CD4-positive, alpha-beta T cell (primary cell): Measurements from ENCODE around the gene MTRF1. TPM values are rescaled to one million over a fixed set of nuclear protein-coding genes. Genes with fewer than 3 reads are reported as not detected.

Source experiments
- ATAC-seq: fragments of 200-7000 bp; cut with Tn5 transposase; one replicate; pipeline ENCODE4 v1.10.0; 2022; ENCODE audit warnings: mild to moderate bottlenecking; ENCODE audit not compliant: poor library complexity
- CTCF ChIA-PET: fragments of 350-600 bp; sonication (Branson Sonifier 250); formaldehyde crosslinking; loops from one replicate; lab custom pipeline; 2021; ENCODE audit warnings: antibody characterized with exemption, inconsistent platforms; lab: Charles Lee
- POLR2A ChIA-PET: fragments of 350-600 bp; sonication (Branson Sonifier 250); formaldehyde crosslinking; loops from one replicate; lab custom pipeline; 2021; ENCODE audit warnings: antibody characterized with exemption, inconsistent platforms; lab: Charles Lee
- DNase-seq, 14 experiments: peaks; one replicate each; pipeline ENCODE4 v3.0.0-alpha.2; 2013 to 2020; ENCODE audit warnings: mixed read lengths in 2 of 14
- H3K27ac ChIP-seq, 2 donors: one replicate each; pipeline versions ENCODE4 v1.5.1 to v1.7.0; 2013; ENCODE audit warnings: low read length in 2 of 2, low read depth in 1 of 2, mild to moderate bottlenecking in 1 of 2
- H3K27me3 ChIP-seq, 2 experiments: 1 replicate in 1 of 2; 2 replicates in 1 of 2; pipeline versions ENCODE4 v1.6.1 to v1.7.0; 2013; ENCODE audit warnings: low read length in 2 of 2, control low read depth in 1 of 2, mild to moderate bottlenecking in 1 of 2, moderate library complexity in 1 of 2; ENCODE audit not compliant: insufficient read depth in 2 of 2, control insufficient read depth in 1 of 2
- H3K36me3 ChIP-seq: one replicate; pipeline ENCODE4 v1.6.1; 2013; ENCODE audit warnings: low read length, control low read depth; ENCODE audit not compliant: insufficient read depth
- H3K4me1 ChIP-seq: one replicate; pipeline ENCODE4 v1.6.1; 2013; ENCODE audit warnings: low read length, control low read depth; ENCODE audit not compliant: insufficient read depth
- H3K4me3 ChIP-seq: one replicate; pipeline ENCODE4 v1.5.1; 2013; ENCODE audit warnings: mild to moderate bottlenecking, low read length, moderate library complexity
- H3K9me3 ChIP-seq, 2 experiments: 1 replicate in 1 of 2; 2 replicates in 1 of 2; pipeline versions ENCODE4 v1.6.1 to v1.7.0; 2013; ENCODE audit warnings: low read length in 2 of 2, mild to moderate bottlenecking in 2 of 2, control low read depth in 1 of 2, moderate library complexity in 1 of 2; ENCODE audit not compliant: control insufficient read depth in 1 of 2, insufficient read depth in 1 of 2
- H3K27ac Mint-ChIP-seq: one replicate; pipeline ENCODE4 v1.8.0; 2020; ENCODE audit warnings: mixed read lengths
- H3K27me3 Mint-ChIP-seq: one replicate; pipeline ENCODE4 v1.8.0; 2021; ENCODE audit warnings: mixed read lengths
- H3K36me3 Mint-ChIP-seq: one replicate; pipeline ENCODE4 v1.8.0; 2021; ENCODE audit warnings: low read depth, mixed read lengths
- H3K4me1 Mint-ChIP-seq: one replicate; pipeline ENCODE4 v1.8.0; 2021; ENCODE audit warnings: low read depth, mixed read lengths
- H3K4me3 Mint-ChIP-seq: one replicate; pipeline ENCODE4 v1.8.0; 2020; ENCODE audit warnings: mild to moderate bottlenecking, mixed read lengths
- H3K9me3 Mint-ChIP-seq: one replicate; pipeline ENCODE4 v1.8.0; 2020; ENCODE audit warnings: mixed read lengths
- intact Hi-C, 2 experiments: fragments of 100-400 bp; cut with DNase I in 1 of 2; cut with micrococcal nuclease in 1 of 2; formaldehyde crosslinking; loops; one replicate each; pipeline versions ENCODE4 v1.15.1 to v1.9.0; 2023 to 2025; cut with DNase I, micrococcal nuclease
- total RNA-seq, 174 experiments: library from RNA in 2 of 174; stranded (reverse) in 2 of 174; gene quantifications; one replicate each; pipeline ENCODE4 v1.2.3 and lab custom pipeline; 2021 to 2026
- TF ChIP-seq, protein P1 (sequence below): fragments of 200-600 bp; IDR thresholded peaks from one replicate; pipeline ENCODE4 v1.8.0; 2022; ENCODE audit warnings: antibody characterized with exemption, mild to moderate bottlenecking

The MTRF1 gene
- total RNA-seq, 2 experiments from 2014 or later, result 15.7 to 17.8 TPM

DNA sequence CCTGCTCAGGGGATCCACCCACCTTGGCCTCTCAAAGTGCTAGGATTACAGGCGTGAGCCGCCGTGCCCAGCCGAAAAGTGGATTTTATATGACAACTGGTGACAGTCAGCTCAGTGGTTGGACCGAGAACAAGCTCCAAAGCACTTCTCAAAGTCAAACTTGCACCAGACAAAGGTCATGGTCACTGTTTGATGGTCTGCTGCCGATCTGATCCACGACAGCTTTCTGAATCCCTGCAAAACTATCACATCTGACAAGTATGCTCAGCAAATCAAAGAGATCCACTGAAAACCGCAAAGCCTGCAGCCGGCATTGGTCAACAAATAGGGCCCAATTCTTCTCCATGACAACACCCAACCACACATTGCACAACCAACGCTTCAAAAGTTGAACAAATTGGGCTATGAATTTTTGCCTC lies 26.1 kb upstream of the MTRF1 start:
- no peak overlapping the region for H3K27ac Mint-ChIP-seq
- TF ChIP-seq, protein P1, sequence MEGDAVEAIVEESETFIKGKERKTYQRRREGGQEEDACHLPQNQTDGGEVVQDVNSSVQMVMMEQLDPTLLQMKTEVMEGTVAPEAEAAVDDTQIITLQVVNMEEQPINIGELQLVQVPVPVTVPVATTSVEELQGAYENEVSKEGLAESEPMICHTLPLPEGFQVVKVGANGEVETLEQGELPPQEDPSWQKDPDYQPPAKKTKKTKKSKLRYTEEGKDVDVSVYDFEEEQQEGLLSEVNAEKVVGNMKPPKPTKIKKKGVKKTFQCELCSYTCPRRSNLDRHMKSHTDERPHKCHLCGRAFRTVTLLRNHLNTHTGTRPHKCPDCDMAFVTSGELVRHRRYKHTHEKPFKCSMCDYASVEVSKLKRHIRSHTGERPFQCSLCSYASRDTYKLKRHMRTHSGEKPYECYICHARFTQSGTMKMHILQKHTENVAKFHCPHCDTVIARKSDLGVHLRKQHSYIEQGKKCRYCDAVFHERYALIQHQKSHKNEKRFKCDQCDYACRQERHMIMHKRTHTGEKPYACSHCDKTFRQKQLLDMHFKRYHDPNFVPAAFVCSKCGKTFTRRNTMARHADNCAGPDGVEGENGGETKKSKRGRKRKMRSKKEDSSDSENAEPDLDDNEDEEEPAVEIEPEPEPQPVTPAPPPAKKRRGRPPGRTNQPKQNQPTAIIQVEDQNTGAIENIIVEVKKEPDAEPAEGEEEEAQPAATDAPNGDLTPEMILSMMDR, result no peak
- H3K36me3 ChIP-seq, result no peaks in the 10 kb centered on the region
- ATAC-seq (no peak), DNase-seq (no peak)
- peaks cover 3% of the 10 kb centered on the region for H3K9me3 Mint-ChIP-seq
- no peak overlapping the region for H3K4me3 Mint-ChIP-seq
- intact Hi-C loops, result no loop called here
- no peak overlapping the region for H3K27ac ChIP-seq
- ChIA-PET POLR2A (interaction anchor here (1.2 kb wide), 1 partner anchor 229 kb away, joined by 3 read pairs; no protein-coding TSS in a partner anchor), CTCF (no interaction called here)
- no peaks in the 10 kb centered on the region for H3K27me3 Mint-ChIP-seq
- H3K36me3 Mint-ChIP-seq, result peaks cover 4% of the 10 kb centered on the region
- no peaks in the 10 kb centered on the region for H3K27me3 ChIP-seq
- no peak overlapping the region for H3K4me3 ChIP-seq
- H3K4me1 ChIP-seq, result peaks cover 13% of the 10 kb centered on the region
- H3K9me3 ChIP-seq, result peaks cover 0 to 9% of the 10 kb centered on the region in 2 experiments
- peaks cover 44% of the 10 kb centered on the region for H3K4me1 Mint-ChIP-seq

DNA sequence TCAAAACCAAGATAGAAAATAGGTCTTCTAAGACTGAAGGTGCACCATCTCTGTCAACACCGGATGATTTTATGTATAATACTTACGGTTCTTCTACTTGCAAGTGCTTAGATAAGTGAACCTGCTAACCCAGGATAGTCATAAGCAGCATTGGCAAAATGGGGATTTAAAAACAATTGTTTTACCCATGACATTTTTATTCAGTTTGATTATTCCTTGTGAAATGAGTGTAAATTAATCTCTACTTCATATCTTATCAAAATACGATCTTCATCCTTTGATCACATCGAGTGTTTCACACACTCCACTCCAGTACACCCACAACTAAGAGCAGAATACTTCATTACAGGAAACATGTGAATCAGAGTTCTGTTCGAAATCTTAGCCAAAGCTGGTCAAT lies 23.0 kb upstream of the MTRF1 start:
- POLR2A ChIA-PET, result interaction anchor here (0.6 to 1.7 kb wide), 5 partner anchors 9 to 679 kb away, joined by 3 to 8 read pairs (median 4); partner anchors contain the start of gene NAA16
- Histone ChIP-seq H3K4me1 (peaks cover 13% of the 10 kb centered on the region), H3K4me3 (peak overlapping the region; percentile 1), H3K36me3 (no peaks in the 10 kb centered on the region), H3K27ac (peak overlapping the region in 1 of 2 donors; percentile 40), H3K27me3 (no peaks in the 10 kb centered on the region), H3K9me3 (no peaks in the 10 kb centered on the region)
- peak overlapping the region; percentile 21 for H3K4me3 Mint-ChIP-seq
- no peaks in the 10 kb centered on the region for H3K27me3 Mint-ChIP-seq
- H3K4me1 Mint-ChIP-seq, result peaks cover 47% of the 10 kb centered on the region
- peaks cover 3% of the 10 kb centered on the region for H3K9me3 Mint-ChIP-seq
- H3K36me3 Mint-ChIP-seq, result no peaks in the 10 kb centered on the region
- ATAC-seq (peak; percentile 91), DNase-seq (peak in 3 of 14 experiments; percentile 19 to 47 (median 43))
- TF ChIP-seq, protein P1, result no peak
- CTCF ChIA-PET, result no interaction called here
- peak overlapping the region; percentile 59 for H3K27ac Mint-ChIP-seq
- intact Hi-C loops, result no loop called here

DNA sequence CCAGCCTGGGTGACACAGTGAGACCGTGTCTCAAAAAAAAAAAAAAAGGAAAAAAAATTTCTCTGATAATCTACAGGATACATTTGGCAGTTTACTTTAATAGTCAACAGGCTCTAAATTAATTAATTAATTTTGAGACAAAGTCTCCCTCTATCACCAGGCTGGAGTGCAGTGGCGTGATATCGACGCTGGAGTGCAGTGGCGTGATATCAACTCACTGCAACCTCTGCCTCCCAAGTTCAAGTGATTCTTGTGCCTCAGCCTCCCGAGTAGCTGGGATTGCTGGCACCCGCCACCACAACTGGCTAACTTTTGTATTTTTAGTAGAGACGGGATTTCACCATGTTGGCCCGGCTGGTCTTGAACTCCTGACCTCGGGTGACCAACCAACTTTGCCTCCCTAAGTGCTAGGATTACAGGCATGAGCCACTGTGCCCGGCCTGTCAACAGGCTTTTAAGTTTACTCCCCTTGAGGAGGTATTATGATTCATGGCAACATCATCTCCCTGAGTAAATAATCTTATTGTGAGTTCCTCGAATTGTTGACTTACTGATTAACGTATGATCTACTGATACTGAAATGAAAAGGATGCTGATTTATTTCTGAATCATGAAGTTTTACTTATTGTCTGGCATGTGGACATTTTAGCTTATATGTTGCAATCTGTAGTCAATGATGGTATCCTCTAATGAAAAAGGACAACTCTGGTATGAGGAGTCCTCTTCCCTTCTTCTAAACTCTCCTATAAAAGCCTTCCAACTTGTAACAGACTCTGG lies 21.3 kb upstream of the MTRF1 start:
- Mint-ChIP-seq H3K4me1 (peaks cover 45% of the 10 kb centered on the region), H3K4me3 (no peak overlapping the region)

More for the DNA sequence above, 21.3 kb upstream of the MTRF1 start:
- ATAC-seq (no peak), DNase-seq (no peak)
- Histone ChIP-seq H3K4me3 (no peak overlapping the region), H3K9me3 (no peaks in the 10 kb centered on the region), H3K27me3 (no peaks in the 10 kb centered on the region), H3K36me3 (no peaks in the 10 kb centered on the region), H3K4me1 (peaks cover 13% of the 10 kb centered on the region), H3K27ac (no peak overlapping the region)
- intact Hi-C loops, result no loop called here
- CTCF ChIA-PET, result no interaction called here
- H3K27ac Mint-ChIP-seq, result peak overlapping the region; percentile 44
- POLR2A ChIA-PET, result no interaction called here
- TF ChIP-seq, protein P1, result no peak
- peaks cover 3% of the 10 kb centered on the region for H3K9me3 Mint-ChIP-seq
- no peaks in the 10 kb centered on the region for H3K27me3 Mint-ChIP-seq
- no peaks in the 10 kb centered on the region for H3K36me3 Mint-ChIP-seq
